PFSK-1 (cell line): ENCODE measurements around the gene NFIA.

Source experiments
- POLR2AphosphoS5 ChIP-seq: IDR thresholded peaks from 2 replicates; pipeline ENCODE4 v1.6.1; 2012; ENCODE audit warnings: low read depth, mild to moderate bottlenecking, control low read depth, low read length, moderate library complexity
- REST ChIP-seq, 2 experiments: IDR thresholded peaks; 2 replicates each; pipeline versions ENCODE4 v1.6.1 to v1.8.0; 2011 to 2012; ENCODE audit warnings: low read depth in 2 of 2, low read length in 2 of 2, control low read depth in 1 of 2, inconsistent platforms in 1 of 2, mild to moderate bottlenecking in 1 of 2, moderate library complexity in 1 of 2; ENCODE audit not compliant: insufficient read depth in 1 of 2

DNA sequence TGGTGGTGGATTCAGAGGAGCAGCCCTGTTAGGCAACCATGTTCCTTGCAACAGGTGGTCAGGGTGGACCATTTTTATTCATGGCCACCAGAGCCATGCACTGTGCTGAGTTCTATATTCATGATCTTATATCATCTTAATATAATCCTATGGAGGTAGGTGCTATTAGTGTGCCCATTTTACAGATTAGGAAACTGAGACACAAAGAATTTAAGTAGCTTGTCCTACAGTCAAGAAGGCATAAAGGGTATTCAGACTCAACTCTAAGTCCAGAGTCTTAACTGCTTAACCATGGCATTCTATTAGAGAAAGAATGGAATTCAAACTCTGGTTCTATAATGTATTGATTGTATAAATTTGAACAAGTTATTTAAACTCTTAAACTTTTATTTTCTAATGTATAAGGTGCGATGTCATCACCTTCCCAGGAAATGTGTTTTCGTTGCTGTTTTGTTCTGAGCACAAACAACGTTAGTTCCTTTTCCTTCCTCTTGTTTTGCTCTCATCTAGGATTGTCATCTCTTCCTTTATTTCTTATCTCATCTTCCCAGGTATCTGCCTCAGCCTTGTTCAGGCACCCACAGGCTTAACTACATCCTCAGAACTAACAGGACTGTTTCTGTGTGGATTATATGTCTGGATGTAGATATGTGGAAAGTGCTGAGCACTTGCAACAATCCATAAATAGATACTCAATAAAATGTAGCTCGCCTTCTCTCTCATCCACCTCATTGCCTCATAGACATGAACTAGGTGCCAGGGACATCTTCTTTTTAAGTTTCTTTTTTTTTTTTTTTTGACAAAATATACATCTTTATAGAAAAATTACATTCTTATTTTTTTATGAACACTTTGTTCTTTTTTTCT is 207.1 kb downstream of the NFIA start:
- TF ChIP-seq POLR2AphosphoS5: no peak
- TF ChIP-seq REST (IDR thresholded peaks at IDR 0.05; ENCODE audit: insufficient read depth in 1 of 2, low read depth in 2 of 2, low read length in 2 of 2): no peak
